OCI-M2 (cell line): Measurements from ENCODE around the gene GNG3.
A peak's percentile ranks its signal among the peaks of the same experiment; 100 is the strongest.
"Not testable (repeated sequence)": the region's sequence is repeated elsewhere in the genome, so short reads cannot be mapped to it uniquely, and the experiment has no call there.

Source experiments
- DNase-seq: peaks from one replicate; lab custom pipeline; 2025; ENCODE audit not compliant: unreplicated experiment; lab: John Stamatoyannopoulos, UW

The GNG3 gene

DNA sequence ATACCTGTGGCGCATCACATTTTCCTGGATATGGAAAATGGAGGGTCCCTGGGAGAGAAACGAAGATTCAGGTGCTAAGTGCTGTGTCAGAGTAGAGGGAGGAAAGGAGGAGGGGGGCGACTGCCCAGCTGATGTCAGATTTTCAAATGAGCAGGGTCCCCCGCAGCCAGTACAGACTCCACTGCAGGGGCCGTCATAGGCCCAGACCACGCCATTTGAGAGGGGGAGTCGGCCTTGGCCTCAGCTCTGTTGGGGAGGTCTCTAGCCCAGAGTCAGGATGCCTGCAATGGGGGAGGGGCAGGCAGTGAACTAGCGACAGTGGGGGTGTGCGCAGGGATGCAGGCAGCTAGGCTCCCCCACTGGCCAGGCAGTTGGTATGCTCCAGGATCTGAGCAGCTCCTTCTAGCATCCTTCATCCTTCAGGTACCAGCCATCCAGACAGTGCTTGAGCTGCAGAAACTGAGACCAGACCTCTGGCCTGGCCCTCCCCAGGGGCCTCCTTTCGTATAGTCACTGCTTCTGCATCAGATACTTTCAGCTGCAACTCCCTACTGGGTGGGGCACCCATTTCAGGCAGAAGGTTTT, at the start of gene GNG3, which contains the start of gene BSCL2:
GNG3 (plus strand) TSS at position 400 of the 585 bp plus-strand sequence. CDS start 620 bp downstream, outside the sequence.
BSCL2 (minus strand) TSS at position 148 of the 585 bp plus-strand sequence. CDS start 229 bp downstream, outside the sequence.
- DNase-seq, result no peak

DNA sequence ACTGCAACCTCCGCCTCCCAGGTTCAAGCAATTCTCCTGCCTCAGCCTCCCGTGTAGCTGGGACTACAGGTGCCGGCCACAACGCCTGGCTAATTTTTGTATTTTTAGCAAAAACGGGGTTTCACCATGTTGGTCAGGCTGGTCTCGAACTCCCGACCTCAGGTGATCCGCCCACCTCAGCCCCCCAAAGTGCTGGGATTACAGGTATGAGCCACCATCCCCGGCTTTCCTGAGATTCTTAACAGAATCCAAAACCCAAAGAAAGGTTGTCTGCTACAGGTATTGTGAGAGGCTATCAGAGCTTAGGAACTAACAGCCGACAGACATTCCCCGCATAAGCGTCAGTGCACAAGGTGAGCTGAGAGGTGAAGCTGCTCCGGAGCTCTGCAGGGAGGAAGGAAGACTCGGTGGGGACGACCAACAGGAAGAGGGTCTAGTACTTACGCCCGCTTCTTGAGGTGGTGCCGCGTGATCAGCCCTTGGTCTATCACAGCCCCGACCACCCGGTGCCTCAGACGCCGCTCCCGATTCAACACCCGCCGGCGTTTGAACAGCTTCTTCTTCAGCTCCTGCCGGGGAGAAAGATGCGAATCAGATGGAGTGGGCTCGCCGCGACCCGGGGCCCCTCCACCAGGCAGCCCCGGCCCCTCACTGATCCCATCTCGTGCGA, 42.9 kb upstream of the GNG3 start:
- no peak for DNase-seq

DNA sequence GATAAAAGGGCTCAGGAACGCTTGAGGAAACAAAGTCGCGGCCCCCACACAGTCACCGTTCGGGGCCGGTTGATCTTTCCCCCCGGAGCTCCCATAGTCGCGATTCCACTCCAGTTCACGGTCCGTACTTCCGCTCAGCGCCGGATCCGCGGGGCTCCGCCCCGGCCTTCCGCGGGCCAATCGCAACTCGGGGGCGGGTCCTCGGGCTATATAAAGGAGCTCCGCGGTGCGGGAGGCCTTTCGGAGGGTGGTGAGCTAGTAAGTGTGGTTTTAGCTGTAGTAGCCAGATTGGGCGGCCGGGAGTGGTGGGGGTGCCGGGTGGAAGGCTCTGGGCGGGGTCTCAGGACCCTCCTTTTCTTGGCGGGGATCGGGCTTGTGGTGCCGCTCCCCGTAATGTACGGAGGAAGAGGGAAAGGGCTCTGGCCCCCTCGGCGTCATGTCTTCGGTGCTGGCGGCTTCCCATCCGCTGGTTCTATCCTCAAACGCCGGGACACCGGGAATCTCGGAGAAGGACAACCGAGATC, 42.3 kb upstream of the GNG3 start, which contains the start of the genes C11orf98 and CSKMT:
C11orf98 (minus strand) TSS at position 136 of the 524 bp plus-strand sequence; CDS start at position 95, 41 bp downstream.
CSKMT (plus strand) TSS at position 238 of the 524 bp plus-strand sequence. CDS start 568 bp downstream, outside the sequence.
- peak; percentile 79 for DNase-seq

DNA sequence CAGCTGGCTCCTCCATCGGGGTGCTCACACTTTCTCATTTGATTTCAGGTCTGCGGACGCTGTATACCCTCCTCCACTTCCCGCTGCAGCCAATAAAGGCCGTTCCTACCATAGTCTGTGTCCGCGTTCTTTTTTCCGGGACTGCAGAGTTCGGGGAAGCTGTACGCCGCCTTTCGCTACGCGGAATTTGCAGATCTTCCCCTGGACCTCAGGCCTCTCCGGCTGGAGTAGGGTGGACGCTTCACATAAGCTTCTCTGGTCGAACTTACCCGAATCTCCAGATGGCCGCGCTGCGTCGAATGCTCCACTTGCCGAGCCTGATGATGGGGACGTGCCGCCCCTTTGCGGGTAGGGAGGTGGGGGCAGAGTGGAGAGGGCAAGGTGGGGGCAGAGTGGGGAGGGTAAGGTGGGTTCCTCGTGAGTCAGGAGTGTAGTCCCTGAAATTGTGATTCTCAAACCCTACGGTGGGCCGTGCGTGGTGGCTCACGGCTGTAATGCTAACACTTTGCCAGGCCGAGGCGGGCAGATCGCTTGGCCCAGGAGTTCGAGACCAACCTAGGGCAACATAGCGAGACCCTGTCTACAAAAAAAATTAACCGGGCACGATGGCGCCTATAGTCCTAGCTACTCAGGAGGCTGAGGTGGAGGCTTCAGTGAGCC, 41.7 kb upstream of the GNG3 start:
- DNase-seq, result no peak

DNA sequence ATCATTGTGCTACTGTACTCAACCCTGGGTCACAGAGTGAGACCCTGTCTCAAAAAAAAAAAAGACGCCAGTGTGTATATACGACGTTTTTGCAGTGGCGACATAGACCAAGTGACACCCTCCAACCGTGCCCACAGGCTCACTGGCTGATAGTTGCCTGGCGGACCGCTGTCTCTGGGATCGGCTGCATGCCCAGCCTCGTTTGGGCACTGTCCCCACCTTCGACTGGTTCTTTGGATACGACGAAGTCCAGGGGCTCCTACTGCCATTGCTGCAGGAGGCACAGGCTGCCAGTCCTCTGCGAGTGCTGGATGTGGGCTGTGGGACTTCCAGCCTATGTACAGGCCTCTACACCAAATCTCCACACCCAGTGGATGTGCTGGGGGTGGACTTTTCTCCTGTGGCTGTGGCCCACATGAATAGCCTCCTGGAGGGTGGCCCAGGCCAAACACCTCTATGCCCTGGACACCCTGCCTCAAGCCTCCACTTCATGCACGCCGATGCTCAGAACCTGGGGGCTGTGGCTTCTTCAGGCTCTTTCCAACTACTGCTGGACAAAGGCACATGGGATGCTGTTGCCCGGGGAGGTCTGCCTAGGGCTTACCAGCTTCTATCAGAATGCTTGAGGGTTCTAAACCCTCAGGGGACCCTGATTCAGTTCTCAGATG, 41.1 kb upstream of the GNG3 start:
- no peak for DNase-seq

DNA sequence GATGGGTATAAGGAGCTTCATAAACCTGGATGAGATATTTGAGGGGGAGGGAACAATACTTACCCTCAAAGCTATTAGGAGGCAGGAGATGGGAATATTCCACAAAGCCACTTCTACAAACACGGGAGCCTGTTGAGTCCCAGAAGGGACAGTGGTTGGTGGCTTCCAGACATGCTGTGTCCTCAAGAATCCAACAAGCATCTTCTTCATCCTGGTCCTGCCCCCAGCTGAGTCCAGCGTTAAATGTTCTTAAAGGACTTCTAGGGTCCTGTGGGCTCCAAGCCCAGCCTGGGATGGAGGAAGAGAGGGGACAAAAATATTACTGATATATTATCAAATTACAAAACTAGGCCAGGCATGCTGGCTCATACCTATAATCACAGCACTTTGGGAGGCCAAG, 40.0 kb upstream of the GNG3 start:
- no peak for DNase-seq

DNA sequence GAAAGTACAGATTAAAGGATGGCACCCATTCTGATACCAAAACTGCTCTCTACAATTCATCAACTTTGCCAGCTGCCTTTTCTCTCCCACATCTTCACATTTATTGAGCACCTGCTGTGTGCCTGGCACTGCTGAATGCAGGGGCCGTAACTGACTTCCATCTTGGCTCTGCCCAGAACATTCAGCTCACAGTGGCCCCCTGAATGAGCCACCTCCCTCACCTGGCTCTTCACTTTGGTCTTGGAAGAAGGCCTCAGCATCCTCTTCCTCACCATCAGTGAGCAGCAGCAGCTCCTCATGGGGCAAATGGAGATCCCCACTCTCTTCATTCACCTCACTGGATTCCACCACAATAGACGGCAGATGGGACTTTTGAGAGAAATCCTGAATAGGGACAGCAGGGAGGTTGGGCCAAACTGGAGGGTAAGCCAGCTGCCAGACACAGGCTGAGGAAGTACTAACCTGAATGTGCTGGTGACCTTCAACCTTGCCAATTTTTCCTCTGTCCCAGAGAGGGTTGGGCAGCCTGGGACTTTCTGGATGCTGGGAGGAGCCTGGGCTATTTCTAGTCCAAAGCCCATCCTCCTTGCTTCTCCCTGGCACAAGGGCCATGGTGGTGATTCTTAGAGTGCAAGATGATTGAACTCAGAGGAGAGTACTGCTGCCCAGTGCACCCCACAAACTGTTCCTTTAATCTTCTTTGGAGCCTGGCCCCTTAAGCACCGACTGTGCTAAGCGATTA, 37.9 kb upstream of the GNG3 start:
- no peak for DNase-seq

DNA sequence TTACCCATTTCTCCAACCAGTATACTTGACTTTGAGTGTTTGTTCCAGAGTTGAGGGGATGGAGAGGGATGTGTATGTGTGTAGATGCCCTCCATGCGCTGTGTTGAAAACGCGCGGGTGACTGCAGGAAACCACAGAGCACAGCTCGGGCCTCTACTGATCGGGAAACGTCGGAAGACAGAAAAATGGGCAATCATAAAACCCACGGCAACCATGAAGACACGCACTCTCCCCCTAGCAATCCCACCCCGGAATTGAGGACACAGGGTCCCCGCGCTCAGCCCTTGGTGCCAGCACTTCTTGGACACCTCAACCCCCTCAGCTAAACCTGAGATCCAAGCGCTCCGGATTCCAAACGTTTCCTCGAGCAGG, 36.3 kb upstream of the GNG3 start:
- DNase-seq, result no peak

DNA sequence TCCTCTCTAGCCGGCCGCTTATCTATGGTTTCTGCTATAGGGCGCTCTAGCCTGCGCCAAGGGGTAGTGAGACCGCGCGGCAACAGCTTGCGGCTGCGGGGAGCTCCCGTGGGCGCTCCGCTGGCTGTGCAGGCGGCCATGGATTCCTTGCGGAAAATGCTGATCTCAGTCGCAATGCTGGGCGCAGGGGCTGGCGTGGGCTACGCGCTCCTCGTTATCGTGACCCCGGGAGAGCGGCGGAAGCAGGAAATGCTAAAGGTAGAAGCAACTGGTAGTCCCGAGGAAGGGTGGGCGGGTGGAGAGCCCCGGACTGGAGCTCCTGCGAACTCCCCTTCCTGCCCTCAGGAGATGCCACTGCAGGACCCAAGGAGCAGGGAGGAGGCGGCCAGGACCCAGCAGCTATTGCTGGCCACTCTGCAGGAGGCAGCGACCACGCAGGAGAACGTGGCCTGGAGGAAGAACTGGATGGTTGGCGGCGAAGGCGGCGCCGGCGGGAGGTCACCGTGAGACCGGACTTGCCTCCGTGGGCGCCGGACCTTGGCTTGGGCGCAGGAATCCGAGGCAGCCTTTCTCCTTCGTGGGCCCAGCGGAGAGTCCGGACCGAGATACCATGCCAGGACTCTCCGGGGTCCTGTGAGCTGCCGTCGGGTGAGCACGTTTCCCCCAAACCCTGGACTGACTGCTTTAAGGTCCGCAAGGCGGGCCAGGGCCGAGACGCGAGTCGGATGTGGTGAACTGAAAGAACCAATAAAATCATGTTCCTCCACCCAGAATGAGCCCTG, 35.7 kb upstream of the GNG3 start, which contains the start of the genes LBHD1 and UQCC3:
LBHD1 (minus strand) TSS at position 660 of the 782 bp plus-strand sequence. CDS start 2,236 bp downstream, outside the sequence.
UQCC3 (plus strand) TSS at position 66 of the 782 bp plus-strand sequence; CDS start at position 139, 73 bp downstream.
- DNase-seq, result peak; percentile 81

DNA sequence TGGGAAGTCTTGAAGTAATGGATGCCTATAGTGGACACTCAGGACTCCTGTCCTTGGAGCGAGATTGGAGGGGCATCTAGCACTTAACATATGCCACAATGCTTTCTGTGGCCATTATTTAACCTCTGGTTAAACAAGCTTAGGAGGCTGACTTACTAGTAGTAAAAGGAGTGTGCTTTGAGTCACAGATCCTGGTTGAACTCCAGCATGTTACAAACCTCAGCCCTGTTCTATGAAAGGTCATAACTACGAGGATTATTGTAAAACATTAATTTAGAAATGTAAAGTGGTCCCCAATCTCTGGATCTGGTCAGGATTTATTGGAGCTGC, 34.3 kb upstream of the GNG3 start:
- DNase-seq, result no peak

DNA sequence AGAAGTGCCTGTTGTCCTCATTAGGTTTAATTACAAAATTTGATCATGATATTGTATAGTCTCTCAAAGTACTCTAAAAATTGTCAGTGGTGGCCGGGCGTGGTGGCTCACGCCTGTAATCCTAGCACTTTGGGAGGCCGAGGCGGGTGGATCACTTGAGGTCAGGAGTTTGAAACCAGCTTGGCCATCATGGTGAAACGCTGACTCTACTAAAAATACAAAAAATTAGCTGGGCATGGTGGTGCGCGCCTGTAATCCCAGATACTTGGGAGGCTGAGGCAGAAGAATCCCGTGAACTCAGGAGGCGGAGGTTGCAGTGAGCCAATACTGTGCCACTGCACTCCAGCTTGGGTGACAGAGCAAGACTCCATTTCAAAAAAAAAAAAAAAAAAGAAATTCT, 32.1 kb upstream of the GNG3 start:
- not testable (repeated sequence) for DNase-seq

DNA sequence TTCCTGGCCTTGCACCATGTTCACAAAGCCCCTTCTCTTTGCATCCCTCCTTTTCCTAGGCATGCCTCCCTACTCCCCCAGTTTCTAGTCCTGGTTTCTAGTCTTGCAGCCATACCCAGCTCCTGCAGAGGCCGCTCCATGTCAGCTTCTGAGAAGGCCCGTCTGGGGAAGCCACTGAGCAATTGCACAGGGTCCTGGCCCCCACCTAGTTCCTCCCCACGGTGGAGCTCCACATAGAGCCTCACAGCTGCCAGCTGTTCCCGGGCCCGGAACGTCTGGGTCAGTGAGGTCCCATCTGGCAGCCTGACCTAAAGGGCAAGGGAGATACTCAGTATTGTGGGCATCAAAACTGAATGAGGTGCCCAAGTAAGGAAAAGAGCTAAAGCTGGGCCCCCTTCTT, 30.8 kb upstream of the GNG3 start:
- DNase-seq, result no peak

DNA sequence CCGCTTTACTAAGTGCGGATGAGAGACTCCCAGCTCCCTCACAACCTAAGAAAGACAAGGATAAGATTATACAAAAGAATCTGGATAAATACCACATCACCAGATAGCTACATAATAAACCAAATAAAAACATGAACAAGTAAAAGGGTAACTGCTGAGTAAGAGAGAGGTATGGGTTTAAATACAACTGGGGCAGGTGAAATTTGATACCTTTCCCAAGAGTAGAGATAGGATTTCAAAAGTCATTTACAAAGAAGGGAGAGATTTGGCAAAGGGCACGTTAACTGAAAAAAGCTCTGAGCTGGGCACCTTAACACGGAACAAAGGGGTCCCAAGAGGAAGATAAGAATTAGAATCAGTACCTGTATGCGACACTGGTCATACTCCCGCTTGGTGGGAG, 30.3 kb upstream of the GNG3 start:
- DNase-seq, result no peak

DNA sequence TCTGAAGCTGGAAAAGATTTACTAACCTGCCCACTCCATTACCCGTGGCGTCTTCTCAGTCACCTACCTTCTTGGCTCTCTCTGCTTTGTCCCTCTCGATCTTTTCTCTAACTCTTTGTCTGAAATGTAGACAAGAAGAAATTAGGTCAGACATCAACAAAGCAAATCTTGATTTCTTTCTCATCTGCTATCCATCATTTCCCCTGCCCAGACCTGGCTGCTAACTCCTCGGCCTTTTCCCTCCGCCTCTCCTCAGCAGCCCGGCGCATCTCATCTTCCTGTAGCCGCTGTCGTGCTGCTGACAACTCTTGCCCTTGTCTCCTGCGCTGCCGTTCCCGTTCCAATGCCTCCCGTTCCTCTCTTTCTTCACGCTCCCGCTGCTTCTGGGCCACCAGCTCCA, 29.8 kb upstream of the GNG3 start:
- no peak for DNase-seq

DNA sequence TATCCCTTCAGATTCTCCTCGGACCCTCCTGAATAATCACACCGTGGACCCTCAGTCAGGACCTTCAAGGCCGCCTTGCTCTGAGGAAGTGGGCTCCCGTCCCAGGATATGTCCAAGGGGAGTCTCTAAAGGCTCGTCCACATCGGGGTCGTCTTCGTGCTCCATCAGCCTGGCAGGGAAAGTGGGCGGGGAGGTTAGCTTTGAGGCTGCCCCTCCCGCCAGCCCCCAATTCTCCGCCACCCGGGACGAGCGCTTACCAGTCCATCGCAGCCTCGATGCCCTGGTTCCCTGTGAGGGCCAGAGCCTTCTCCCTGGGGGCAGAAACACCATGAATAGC, 29.1 kb upstream of the GNG3 start:
- no peak for DNase-seq

DNA sequence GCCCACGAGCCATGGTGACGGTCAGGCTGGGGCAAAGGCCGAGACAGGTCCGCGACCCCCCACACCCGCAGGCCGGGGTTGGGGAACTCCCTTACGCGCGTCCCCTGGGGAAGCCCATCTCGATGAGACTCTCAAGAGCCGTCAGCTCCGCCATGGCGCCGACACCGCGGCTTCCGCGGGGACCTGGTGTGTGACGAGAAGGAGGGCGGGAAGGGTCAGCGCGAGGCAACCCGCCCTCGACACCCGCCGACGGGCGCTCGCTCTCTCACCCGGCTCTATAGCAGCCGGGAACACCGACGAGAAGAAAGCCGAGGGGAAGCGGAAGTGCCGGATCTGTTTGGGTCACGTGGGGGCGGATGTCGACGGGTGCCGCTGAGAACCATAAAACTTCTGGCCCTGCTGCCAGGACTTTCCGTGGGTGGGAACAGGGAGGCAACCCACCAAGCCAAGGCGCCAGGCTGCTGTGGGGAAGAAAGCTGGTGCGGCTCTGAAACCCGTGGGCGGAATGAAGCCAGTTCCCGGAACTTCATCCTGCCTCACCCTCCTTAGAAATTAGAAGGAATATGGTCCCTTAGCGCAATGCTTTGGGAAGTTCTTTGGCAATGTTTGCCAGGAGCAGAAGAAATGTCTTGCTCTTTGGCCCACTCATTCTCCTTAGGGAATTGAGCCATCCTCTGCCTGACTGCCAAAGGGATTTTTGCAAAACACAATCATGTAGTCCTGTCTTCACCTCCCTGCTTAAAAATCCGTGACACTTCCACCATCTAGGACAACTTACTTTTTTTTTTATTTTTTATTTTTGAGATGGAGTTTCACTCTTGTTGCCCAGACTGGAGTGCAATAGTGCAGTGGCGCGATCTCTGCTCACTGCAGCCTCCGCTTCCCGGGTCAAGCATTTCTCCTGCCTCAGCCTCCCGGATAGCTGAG, 28.4 kb upstream of the GNG3 start, which contains the start of gene UBXN1:
UBXN1 (minus strand) TSS at position 304 of the 927 bp plus-strand sequence; CDS start at position 154, 150 bp downstream.
- DNase-seq, result peak; percentile 34

DNA sequence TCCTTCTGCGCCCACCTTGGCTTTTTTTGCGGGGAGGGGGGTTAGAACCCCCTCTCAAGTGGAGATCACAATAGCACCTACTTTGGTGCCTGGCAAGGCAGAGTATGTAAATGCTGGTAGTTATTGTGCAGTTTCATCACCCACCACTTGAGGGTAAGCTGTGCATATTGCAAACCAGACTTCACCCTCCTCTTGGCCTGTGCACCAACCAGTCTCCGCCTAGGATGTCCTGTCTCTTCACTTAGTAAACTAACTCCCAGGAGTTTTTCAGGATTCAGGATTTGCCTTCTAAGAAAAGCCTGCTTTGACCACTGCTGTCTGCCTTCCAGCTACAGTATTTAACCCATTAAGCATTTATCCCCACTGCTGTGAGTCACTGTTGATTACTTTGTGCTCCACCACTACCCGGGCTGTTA, 26.6 kb upstream of the GNG3 start:
- peak; percentile 8 for DNase-seq

DNA sequence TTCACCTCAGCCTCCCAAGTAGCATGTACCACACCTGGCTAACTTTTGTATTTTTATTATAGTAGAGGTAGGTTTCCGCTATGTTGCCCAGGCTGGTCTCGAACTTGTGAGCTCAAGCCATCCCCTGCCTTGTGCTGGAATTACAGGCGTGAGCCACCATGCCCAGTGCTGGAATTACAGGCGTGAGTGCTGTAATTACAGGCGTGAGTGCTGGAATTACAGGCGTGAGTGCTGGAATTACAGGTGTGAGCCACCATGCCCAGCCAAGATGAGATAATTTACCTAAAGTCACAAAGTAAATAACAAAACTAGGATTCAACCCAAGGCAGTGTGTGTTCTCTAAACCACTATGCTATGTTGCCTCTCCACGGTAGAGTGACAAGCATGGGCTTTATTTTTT, 25.0 kb upstream of the GNG3 start:
- DNase-seq, result no peak
